Thymus (tissue), 11 donors: Measurements from ENCODE around the gene CPB1. TPM values are rescaled to one million over a fixed set of nuclear protein-coding genes. Genes with fewer than 3 reads are reported as not detected.

Experiments used
- DNase-seq, 9 donors: peaks; one replicate each; pipeline ENCODE4 v3.0.0-alpha.2; 2013; ENCODE audit warnings: low spot score in 9 of 9, low read depth in 6 of 9, missing footprints in 1 of 9
- H3K27ac ChIP-seq, 2 donors: one replicate each; pipeline ENCODE4 v1.5.1; 2013; ENCODE audit warnings: control low read depth in 1 of 2, low read depth in 1 of 2, low read length in 1 of 2, mild to moderate bottlenecking in 1 of 2, moderate library complexity in 1 of 2
- H3K27me3 ChIP-seq, 2 donors: one replicate each; pipeline ENCODE4 v1.5.1; 2013; ENCODE audit warnings: low read length in 1 of 2; ENCODE audit not compliant: control insufficient read depth in 2 of 2, insufficient read depth in 1 of 2
- H3K36me3 ChIP-seq, 2 donors: one replicate each; pipeline ENCODE4 v1.5.1; 2013; ENCODE audit warnings: low read length in 1 of 2, mild to moderate bottlenecking in 1 of 2, moderate library complexity in 1 of 2; ENCODE audit not compliant: control insufficient read depth in 2 of 2, insufficient read depth in 2 of 2
- H3K4me1 ChIP-seq, 2 donors: one replicate each; pipeline ENCODE4 v1.5.1; 2013; ENCODE audit warnings: low read length in 2 of 2; ENCODE audit not compliant: control insufficient read depth in 2 of 2, insufficient read depth in 2 of 2
- H3K4me3 ChIP-seq, 2 donors: one replicate each; pipeline ENCODE4 v1.5.1; 2013; ENCODE audit warnings: low read length in 2 of 2, control low read depth in 1 of 2, mild to moderate bottlenecking in 1 of 2
- H3K9me3 ChIP-seq, 2 donors: one replicate each; pipeline ENCODE4 v1.5.1; 2013; ENCODE audit warnings: low read length in 1 of 2, mild to moderate bottlenecking in 1 of 2; ENCODE audit not compliant: control insufficient read depth in 2 of 2, insufficient read depth in 1 of 2
- WGBS: extraction: QIAGEN DNeasy Blood & Tissue Kit; methylation state at CpG from one replicate; pipeline ENCODE4 v1.1.7; 2013; 5-methylcytosine and 5-hydroxymethylcytosine counted together
- polyA plus RNA-seq: library from polyadenylated mRNA; stranded (reverse); fragments of 200-250 nt; gene quantifications from one replicate; pipeline ENCODE4 v1.2.3, GENCODE V29; 2013
- total RNA-seq: library from RNA; stranded (reverse); fragments of 120-200 nt; gene quantifications from one replicate; pipeline ENCODE4 v1.2.4, GENCODE V29; 2013
- donor health status: healthy.

Gene CPB1
- total and polyA plus RNA-seq, 2 donors: 0.28 to 0.71 TPM

GRCh38 chr3:148884261-148884660, 56.6 kb downstream of the CPB1 start:
- Histone ChIP-seq H3K36me3 (no peaks in the 10 kb centered on the region), H3K4me3 (no peak overlapping the region), H3K9me3 (no peaks in the 10 kb centered on the region), H3K4me1 (no peaks in the 10 kb centered on the region), H3K27me3 (no peaks in the 10 kb centered on the region), H3K27ac (no peak overlapping the region)
- no peak for DNase-seq

DNA sequence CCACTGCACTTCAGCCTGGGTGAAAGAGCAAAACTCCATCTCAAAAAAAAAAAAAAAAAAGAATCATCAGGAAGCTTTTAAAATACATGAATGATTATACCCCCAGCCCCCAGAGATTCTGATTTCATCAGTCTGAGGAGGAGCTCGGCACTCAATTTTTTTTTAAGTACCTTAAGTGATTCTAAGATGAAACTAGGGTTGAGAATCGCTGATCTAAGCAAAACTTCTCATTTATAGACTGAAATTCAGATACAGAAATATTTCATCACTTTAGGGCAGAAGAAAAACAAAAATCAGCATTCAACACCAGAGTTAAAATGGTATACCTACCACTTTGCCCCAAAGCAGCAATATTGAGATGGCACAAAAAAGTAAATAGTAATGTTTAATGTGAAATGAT, 62.2 kb downstream of the CPB1 start:
- no peaks in the 10 kb centered on the region for H3K4me1 ChIP-seq
- no peaks in the 10 kb centered on the region for H3K27me3 ChIP-seq
- no peak overlapping the region for H3K27ac ChIP-seq
- no peak for DNase-seq
- 91% methylated on average over 2 of the region's 2 CpGs for WGBS
- no peaks in the 10 kb centered on the region for H3K9me3 ChIP-seq
- H3K36me3 ChIP-seq: no peaks in the 10 kb centered on the region
- no peak overlapping the region for H3K4me3 ChIP-seq

DNA sequence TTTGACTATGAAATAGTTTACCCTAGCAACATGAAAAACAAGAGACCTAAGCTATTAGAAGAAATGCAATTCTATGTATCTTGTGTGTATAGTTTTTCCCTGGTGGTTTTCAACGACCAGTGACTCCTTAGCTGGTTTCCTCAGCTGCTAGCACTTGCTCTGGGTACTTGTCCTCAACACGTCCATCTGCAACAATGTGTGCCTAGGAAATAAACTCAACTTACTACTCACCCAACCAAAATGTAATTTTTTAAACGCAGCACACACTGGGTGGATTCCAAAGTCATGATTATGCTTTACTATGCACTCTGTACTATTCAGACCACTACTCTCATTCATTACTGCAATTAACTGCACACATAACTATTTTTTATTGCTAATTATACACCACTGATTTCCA, 68.5 kb downstream of the CPB1 start:
- H3K36me3 ChIP-seq: no peaks in the 10 kb centered on the region
- no peaks in the 10 kb centered on the region for H3K9me3 ChIP-seq
- H3K4me3 ChIP-seq: no peak overlapping the region
- H3K27me3 ChIP-seq: no peaks in the 10 kb centered on the region
- WGBS: 84% methylated on average over 3 of the region's 3 CpGs
- DNase-seq: no peak
- no peak overlapping the region for H3K27ac ChIP-seq
- no peaks in the 10 kb centered on the region for H3K4me1 ChIP-seq

- DNase-seq: no peak
- H3K9me3 ChIP-seq: no peaks in the 10 kb centered on the region
- no peaks in the 10 kb centered on the region for H3K36me3 ChIP-seq
- no peak overlapping the region for H3K27ac ChIP-seq
- no peak overlapping the region for H3K4me3 ChIP-seq
- 93% methylated on average over 4 of the region's 4 CpGs for WGBS
- no peaks in the 10 kb centered on the region for H3K27me3 ChIP-seq
- no peaks in the 10 kb centered on the region for H3K4me1 ChIP-seq
Measured at GRCh38 chr3:148901987-148902791, 74.6 kb downstream of the CPB1 start.

DNA sequence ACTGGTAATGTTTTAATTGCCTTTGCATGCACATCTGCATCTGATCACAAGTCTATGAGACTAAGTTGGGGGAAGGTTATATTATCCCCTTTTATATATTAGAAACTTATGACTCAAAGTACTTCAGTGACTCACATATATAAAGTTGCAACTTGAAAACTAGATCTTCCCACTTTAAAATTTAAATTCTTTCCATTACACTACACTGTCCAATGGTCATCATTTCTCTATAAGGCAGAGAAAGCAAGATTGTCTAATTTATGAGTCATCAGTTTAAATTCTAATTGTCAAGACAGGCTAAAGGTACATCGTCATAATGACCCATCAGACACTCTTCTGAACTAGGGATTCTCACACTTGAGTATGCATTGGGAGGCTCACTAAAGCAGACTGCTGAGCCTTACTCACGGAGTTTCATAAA, 75.4 kb downstream of the CPB1 start:
- Histone ChIP-seq H3K27me3 (no peaks in the 10 kb centered on the region), H3K36me3 (no peaks in the 10 kb centered on the region), H3K4me1 (no peaks in the 10 kb centered on the region), H3K27ac (no peak overlapping the region), H3K4me3 (no peak overlapping the region), H3K9me3 (no peaks in the 10 kb centered on the region)
- DNase-seq: no peak
- WGBS: 96% methylated on average over 2 of the region's 2 CpGs

DNA sequence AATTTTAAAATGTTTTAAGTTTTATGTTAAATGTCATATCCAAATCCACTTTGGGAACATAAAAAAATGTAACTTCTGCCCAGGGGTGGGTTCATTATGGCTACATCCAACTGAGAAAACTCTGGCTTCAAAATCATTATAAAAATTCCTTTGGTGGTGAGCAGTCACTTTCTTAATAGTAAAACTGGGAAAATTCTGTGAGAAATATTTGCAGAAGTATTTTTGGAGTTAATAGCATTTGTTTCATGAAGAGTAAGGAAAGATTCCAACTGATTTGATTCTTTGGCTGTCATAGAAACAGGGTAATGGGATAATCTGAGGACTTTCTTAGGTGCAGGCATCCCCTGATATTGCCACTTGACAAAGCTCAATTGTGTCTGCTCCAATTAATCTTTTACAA, 76.3 kb downstream of the CPB1 start:
- Histone ChIP-seq H3K36me3 (no peaks in the 10 kb centered on the region), H3K4me1 (no peaks in the 10 kb centered on the region), H3K27ac (no peak overlapping the region), H3K4me3 (no peak overlapping the region), H3K27me3 (no peaks in the 10 kb centered on the region), H3K9me3 (no peaks in the 10 kb centered on the region)
- DNase-seq: no peak

DNA sequence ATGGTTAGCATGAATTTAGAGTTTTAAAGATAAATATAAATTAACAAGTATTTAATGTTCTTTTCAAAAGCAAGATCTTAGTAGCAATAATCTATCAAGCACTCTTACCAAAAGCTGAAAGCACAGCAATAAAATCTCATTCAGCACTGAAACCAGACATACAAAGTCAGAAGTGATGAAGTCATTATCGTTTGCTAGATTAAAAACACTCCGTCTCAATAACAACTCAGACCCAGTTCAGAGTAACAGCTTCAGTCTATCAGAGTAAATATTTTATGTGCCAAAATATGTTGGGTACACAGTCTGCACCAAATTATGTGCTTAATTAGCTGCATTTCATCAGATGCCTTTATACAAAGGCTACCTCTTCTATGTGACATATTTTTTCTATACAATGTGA, 79.1 kb downstream of the CPB1 start:
- Histone ChIP-seq H3K27me3 (no peaks in the 10 kb centered on the region), H3K27ac (no peak overlapping the region), H3K4me1 (no peaks in the 10 kb centered on the region), H3K9me3 (no peaks in the 10 kb centered on the region), H3K36me3 (no peaks in the 10 kb centered on the region), H3K4me3 (no peak overlapping the region)
- 96% methylated on average over 2 of the region's 2 CpGs for WGBS
- no peak for DNase-seq

Other genes with a start within 250 kb of the CPB1 start
- gene AGTR1, start 129.9 kb upstream of the CPB1 start, total RNA-seq: 0.61 TPM
- 2.1 TPM for gene AGTR1, start 129.9 kb upstream of the CPB1 start, polyA plus RNA-seq
- 6.3 TPM for gene CPA3, start 37.5 kb downstream of the CPB1 start, total RNA-seq
- gene CPA3, start 37.5 kb downstream of the CPB1 start, polyA plus RNA-seq: 1.0 TPM
- gene GYG1, start 163.7 kb downstream of the CPB1 start, total RNA-seq: 12.7 TPM
- 38.9 TPM for gene GYG1, start 163.7 kb downstream of the CPB1 start, polyA plus RNA-seq